ENCODE results near the gene TAS2R42.

Gene TAS2R42

GRCh38 chr12:11186837-11187236, at the start of gene TAS2R42:
TAS2R42 (minus strand) TSS chr12:11186937; CDS start chr12:11186937, 0 bp downstream.
- no peak for FAIRE-seq
- DNase-seq (ENCODE audit: low spot score): no peak

DNA sequence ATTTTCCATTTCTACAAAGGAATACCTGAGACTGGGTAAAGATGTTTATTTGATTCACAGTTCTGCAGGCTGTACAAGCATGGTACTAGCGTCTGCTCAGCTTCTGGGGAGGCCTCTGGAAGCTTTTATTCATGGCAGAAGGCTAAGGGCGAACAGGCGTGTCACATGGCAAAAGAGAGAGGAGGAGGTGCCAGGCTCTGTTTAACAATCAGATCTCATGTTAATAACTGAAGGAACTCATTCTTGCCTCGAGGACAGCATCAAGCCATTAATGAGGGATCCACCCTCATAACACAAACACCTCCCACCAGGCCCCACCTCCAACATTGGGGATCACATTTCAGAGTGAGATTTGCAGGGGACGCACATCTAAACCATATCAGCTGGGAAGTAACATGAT, 46.8 kb upstream of the TAS2R42 start:
- FAIRE-seq (no peak), DNase-seq (ENCODE audit: low spot score) (no peak)

- DNase-seq (ENCODE audit: low spot score): peak; percentile 14
- no peak for FAIRE-seq
These were observed 41.7 kb upstream of the TAS2R42 start for GRCh38 chr12:11228296-11228879.

DNA sequence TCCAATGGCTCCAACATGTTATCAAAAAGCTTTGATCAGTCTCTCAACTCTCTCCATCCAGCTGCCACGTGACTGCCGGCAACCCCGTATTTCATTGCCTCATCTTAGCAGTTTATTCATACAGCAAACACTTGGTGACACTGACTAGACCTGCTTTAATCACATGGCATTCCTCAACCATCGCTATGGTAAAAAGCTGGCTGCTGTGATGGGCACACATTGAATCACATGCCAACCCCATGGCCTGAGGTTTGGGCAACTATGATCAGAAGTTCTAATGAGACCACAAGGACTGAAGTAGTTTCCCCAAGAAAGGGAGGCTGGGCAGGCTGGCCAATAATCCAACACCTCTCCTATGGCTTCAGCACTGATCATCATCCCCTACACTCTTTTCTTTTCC, 40.6 kb upstream of the TAS2R42 start:
- no peak for FAIRE-seq
- no peak for DNase-seq (ENCODE audit: low spot score)

- no peak for FAIRE-seq
- no peak for DNase-seq (ENCODE audit: low spot score)
These were observed 22.4 kb upstream of the TAS2R42 start for GRCh38 chr12:11209113-11209512.

DNA sequence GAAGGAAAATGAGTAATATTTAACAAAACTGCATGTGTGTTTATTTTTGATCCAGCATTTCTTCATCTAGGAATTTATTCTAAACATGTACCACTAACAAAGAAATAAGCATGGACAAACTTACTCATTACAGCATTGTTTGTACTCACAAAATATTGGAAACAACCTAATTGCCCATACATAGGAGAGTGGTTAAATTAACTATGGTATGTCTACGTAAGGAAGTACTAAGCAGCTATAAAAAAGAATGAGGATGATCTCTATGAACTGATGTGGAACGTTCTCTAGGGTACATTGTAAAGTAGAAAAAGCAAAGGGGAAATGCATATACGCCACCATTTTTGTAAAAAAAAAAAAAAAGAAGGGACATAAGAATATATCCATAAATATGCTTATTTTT, 17.4 kb upstream of the TAS2R42 start:
- FAIRE-seq (no peak), DNase-seq (ENCODE audit: low spot score) (no peak)

- no peak for FAIRE-seq
These were observed 16.1 kb upstream of the TAS2R42 start for GRCh38 chr12:11202811-11203210.

DNA sequence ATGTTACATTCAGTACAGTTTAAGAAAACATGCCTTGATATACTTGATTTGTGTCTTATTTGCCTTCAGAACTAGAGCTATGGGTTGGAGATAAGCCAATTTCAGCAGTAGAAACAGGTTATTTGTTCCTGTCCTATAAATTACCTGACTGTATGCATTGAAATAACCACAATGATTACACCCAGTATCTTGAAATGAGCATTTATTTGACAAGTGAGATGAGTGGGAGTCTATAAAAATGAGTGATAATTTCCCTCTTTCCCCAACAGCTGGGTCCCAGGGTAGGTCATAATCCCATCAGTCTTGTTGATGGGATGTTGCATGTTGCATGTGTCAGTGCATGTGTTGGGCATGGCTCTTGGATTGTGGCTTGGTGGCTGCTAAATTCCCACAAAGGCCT, 3.7 kb downstream of the TAS2R42 start:
- FAIRE-seq: no peak
- DNase-seq (ENCODE audit: low spot score): no peak

More at GRCh38 chr12:11202811-11203210, 16.1 kb upstream of the TAS2R42 start:
- DNase-seq (ENCODE audit: low spot score): no peak

DNA sequence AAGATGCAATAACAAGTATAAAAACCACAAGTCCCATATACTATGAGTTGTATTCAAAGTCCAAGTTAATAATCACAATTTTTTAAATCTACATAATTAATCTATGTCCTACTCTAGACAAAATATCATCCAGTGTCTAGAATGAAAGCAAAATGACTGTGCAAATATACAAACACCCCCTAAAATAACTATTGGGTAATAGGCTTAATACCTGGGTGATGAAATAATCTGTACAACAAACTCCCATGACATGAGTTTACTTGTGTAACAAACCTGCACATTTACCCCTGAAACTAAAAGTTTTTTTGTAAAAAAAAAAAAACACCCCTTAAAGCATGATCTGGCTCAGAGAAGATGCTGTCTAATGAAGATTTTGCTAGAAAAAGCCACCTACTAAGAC, 4.2 kb downstream of the TAS2R42 start:
- FAIRE-seq (no peak), DNase-seq (ENCODE audit: low spot score) (no peak)

DNA sequence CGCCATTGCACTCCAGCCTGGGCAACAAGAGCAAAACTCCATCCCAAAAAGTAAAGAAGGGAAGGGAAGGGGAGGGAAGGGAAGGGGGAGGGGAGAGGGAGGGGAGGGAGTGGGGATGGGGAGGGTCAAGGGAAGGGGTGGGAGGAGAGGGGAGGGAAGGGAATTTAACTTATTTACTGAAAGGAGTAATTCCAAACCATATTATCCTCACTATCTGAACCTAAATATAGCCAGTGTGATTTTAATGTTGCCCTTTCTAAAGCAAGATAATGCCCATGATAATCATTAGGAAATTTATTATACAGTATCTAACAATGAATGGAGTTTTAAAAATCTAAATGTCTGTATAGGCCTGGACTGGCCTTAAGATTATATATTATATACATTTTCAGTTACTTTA, 8.5 kb downstream of the TAS2R42 start:
- DNase-seq (ENCODE audit: low spot score): no peak
- FAIRE-seq: no peak

- no peak for FAIRE-seq
These were observed 12.7 kb downstream of the TAS2R42 start for GRCh38 chr12:11174022-11174421.

DNA sequence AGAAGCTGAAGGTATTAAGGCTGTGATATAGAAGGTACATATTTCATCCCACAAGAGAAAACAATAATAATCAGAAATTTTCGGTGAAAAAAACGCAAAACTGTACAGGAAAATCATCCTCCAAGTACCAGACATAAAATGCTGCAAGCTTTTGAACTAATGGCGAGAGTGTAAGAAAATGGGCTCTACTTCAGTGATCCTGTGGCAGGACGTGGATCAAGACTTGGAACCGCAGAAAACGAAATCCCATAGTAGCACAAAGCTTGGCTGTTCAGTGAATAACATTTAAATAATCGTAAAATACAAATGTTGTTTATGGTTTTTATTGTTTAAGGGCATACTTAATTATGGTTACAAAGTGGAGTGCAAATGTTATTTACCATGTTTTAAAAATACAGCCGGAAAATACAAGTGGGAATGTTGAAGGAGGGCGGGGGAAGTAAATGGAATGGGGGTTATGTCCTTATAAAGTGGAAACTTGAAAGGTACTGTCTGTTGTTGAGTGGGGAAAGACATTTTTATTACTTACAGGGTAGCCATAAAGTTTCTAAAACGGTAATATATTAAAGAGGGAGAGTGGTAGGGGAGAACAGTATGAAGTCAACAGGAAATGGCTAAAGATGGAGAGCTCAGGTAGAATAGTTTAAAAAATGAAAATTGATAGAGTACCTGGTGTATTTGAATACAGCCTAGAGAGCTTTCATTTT, 14.6 kb downstream of the TAS2R42 start:
- DNase-seq (ENCODE audit: low spot score) (peak; percentile 5), FAIRE-seq (no peak)

More at GRCh38 chr12:11174022-11174421, 12.7 kb downstream of the TAS2R42 start:
- no peak for DNase-seq (ENCODE audit: low spot score)

- FAIRE-seq (peak; percentile 66), DNase-seq (ENCODE audit: low spot score) (peak; percentile 84)
These were observed 15.4 kb downstream of the TAS2R42 start, which contains the start of gene SMIM10L1 for GRCh38 chr12:11171145-11171968. SMIM10L1 (plus strand) TSS chr12:11171194; CDS start chr12:11171357, 163 bp downstream.

DNA sequence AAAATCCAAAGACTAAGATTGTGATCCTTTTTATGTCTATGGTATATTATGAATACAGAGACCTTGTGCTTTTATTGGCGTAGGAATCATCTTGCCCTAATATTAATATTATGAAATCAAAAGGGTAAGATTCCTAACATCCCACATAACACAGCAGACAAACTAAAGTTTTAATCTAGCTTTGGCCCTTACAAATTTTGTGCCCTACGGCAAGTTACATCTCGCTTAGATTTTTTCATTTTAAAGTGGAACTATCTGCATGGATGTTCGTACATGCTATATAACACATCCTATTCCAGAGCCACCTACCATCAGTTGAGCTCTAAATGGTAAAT, 16.0 kb downstream of the TAS2R42 start:
- DNase-seq (ENCODE audit: low spot score) (no peak), FAIRE-seq (no peak)

- no peak for DNase-seq (ENCODE audit: low spot score)
- no peak for FAIRE-seq
These were observed 20.4 kb downstream of the TAS2R42 start for GRCh38 chr12:11166300-11166699.

GRCh38 chr12:11164384-11164783, 22.4 kb downstream of the TAS2R42 start:
- FAIRE-seq (no peak), DNase-seq (ENCODE audit: low spot score) (no peak)

DNA sequence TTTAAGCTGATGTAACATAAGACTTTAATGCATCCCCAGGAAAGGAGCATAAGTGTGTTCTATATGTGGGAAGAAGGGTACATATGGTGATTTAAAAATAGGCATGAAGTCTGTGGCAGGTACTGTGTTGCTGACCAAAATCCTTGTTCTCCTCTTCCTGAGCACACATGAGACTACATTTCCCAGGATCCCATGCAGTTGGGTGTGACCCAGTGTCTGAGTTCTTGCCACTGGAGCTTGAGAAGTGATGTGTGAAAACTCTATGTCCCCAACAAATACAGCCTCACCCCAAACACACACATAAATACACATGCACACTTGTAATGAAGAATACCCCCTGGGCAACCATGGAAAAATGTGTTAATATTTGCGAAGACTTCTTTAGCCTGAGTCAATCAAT, 24.2 kb downstream of the TAS2R42 start:
- no peak for DNase-seq (ENCODE audit: low spot score)
- no peak for FAIRE-seq

DNA sequence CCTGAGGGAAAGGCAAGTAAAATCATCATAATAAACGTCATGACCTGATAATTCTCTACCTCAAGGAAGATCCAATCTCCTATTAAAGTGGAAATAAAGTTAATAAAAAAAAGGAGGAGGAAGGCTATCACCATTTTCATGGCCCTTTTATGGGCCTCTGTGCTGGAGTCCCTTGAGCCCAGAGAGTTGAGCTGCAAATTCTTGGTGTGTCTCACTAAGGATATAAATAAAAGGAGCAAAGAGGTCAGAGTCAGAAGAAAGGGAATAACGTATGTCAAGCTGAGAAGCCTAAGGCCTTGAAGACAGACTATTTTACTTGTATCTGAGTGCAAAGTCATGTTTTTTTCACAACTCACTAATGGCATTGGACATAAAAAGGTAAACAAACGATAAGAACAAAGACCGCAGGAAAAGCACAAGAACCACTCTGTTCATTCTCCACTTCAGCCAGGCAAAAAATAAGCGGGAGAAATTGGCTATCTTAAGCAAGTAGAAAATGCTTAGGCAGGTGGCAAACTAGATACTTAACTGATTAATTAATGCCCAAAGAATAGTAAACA, 27.8 kb downstream of the TAS2R42 start:
- FAIRE-seq (no peak), DNase-seq (ENCODE audit: low spot score) (no peak)

GRCh38 chr12:11154400-11154925, 32.3 kb downstream of the TAS2R42 start:
- DNase-seq (ENCODE audit: low spot score): no peak
- FAIRE-seq: no peak

GRCh38 chr12:11152725-11153124, 34.0 kb downstream of the TAS2R42 start:
- DNase-seq (ENCODE audit: low spot score) (no peak), FAIRE-seq (no peak)

DNA sequence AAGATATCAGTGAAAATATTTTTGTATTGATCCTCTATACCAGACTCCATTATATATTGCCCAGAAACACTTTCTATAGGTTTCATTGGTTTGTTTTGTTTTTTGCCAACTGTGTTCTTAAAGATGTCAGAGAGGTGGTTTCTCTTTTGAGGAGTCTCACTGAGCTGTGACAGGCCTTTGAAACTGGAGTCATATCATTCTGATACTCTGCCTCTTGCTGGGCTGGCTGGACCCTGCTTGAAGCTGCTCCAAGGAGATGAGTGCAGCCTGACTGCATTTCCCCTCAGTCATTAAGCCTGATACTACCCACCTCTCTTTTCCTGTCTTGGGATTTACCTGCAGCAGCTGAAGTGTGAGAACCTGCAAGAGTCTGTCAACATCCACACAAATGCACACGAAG, 35.9 kb downstream of the TAS2R42 start:
- DNase-seq (ENCODE audit: low spot score) (no peak), FAIRE-seq (no peak)

DNA sequence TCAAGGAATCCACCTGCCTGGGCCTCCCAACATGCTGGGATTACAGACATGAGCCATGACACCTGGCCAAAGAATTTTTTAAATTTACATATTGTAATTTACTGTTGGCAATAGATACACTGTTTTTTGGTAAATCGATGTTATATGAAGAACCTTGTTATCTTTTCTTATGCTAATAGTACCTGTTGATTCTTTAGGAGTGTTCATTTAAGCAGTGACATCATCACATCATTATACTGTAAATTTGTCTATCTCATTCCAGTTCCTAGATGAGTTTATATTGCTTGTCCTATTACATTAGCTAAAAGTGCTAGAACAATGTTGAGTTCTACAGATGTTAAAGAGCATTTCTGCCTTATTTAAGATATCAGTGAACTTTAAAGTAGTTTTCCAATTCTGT, 39.3 kb downstream of the TAS2R42 start:
- no peak for DNase-seq (ENCODE audit: low spot score)
- FAIRE-seq: no peak
